ENCODE measurements around the gene GZMB. TPM values are rescaled to one million over a fixed set of nuclear protein-coding genes. Genes with fewer than 3 reads are reported as not detected.
"Not testable (repeated sequence)": the region's sequence is repeated elsewhere in the genome, so short reads cannot be mapped to it uniquely, and the experiment has no call there.

GZMB gene
- total RNA-seq, 1 donor from 2014 or later, result 0.40 TPM

- DNase-seq (no peak), ATAC-seq (no peak)
- intact Hi-C loops (cut with micrococcal nuclease), result no loop called here
Observed at GRCh38 chr14:24632761-24633160, 1.2 kb downstream of the GZMB start.

DNA sequence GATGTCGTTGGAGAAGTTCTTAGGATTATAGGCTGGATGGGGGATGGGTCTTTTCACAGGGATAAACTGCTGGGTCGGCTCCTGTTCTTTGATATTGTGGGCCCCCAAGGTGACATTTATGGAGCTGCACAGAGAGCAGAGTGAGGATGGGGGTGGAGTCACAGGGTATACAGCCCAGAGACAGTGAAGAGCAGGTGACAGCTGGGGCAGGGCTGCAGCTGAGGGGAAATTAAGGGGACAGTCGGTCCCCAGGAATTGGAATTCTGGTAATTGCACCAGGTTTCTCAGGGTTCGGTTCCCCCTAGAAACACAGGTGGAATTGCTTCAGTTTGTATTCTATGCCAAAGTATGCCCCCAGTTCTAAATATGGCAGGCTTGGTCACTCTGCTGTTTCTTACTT is 1.7 kb downstream of the GZMB start:
- DNase-seq (no peak), ATAC-seq (no peak)
- intact Hi-C loops (cut with micrococcal nuclease), result no loop called here

DNA sequence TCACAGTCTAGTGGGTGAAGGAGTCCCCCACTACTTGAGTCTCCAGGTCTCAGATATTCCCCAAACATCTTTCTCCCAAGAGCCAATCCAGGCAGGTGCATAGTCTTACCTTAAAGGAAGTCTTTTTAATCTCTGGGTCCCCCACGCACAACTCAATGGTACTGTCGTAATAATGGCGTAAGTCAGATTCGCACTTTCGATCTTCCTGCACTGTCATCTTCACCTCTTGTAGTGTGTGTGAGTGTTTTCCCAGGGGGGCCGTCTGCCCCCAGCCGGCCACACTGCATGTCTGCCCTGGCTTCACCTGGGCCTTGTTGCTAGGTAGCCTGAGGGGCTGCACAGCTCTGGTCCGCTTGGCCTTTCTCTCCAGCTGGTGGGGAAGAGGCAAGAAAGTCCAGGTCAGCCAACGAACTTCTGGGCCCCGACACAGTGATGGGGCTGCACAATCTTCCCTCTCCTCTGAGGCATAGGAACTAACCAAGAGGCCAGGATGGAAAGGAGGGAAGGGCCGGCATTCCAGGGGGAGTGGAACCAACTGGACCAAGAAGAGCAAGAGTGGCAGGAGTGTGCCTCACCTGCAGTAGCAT is 2.1 kb downstream of the GZMB start:
- DNase-seq (no peak), ATAC-seq (no peak)
- intact Hi-C loops (cut with micrococcal nuclease), result no loop called here

DNA sequence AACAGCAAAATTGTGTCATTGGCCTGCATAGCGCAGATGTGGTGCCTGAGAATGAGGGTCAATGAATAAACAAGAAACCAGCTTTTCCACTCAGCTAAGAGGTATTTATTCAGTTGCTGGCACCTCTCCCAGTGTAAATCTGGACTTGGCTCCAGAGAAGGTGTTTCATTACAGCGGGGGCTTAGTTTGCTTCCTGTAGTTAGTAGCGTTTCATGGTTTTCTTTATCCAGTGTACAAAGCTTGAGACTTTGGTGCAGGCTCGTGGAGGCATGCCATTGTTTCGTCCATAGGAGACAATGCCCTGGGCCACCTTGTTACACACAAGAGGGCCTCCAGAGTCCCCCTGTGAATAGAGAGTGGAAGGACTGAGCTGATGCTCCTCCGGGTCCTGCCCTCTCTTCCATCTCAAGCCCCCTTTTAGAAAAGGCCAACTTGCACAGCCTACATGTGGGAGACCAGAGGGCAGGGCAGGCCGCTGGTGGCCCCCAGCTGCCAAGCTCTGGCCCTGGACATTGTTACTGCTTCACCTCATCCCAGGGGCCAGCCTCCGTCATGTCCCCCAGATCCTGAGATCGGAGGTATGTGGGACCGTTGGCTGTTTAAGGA is 3.0 kb downstream of the GZMB start:
- ATAC-seq, result no peak

DNA sequence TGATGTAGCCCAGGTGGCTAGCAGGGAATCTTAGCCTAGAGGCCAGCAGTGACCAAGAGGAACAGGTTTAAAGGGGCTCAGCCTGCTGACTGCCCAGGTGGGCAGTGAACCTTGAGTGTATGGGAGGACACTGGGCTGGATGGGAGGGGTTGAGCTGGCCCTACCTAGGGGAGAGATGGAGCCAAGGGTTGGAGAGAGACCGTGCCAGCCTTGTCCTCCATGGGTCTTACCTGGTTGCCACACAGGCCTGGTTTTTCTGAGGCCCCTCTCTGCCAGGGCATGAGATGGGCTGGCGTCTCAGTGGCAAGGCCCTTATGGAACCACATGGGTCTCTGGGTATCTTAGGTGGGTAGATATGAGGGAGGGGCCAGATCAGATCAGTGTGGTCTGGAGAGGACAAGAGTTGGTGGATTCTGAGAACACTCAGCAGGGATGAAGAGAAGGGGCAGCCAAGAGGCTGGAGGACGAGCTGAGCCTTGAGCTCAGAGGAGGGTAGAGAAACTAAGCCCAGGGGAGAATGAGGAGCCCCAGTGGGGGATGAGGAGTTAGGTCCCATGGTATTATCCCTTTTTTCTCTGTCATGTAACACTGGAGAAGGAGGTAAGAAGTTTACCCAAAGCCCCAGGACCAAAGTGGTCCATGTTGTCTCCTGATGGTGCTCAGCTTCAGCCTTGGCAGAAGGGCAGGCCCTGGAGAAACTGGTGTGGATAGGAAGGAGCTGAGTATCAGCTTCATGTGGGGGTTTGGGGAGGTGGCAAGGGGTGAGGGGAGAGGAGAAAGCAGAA is 3.7 kb downstream of the GZMB start:
- intact Hi-C loops (cut with micrococcal nuclease), result no loop called here
- no peak for DNase-seq
- no peak for ATAC-seq

More for the DNA sequence above, 3.0 kb downstream of the GZMB start:
- intact Hi-C loops (cut with micrococcal nuclease), result no loop called here
- no peak for DNase-seq

DNA sequence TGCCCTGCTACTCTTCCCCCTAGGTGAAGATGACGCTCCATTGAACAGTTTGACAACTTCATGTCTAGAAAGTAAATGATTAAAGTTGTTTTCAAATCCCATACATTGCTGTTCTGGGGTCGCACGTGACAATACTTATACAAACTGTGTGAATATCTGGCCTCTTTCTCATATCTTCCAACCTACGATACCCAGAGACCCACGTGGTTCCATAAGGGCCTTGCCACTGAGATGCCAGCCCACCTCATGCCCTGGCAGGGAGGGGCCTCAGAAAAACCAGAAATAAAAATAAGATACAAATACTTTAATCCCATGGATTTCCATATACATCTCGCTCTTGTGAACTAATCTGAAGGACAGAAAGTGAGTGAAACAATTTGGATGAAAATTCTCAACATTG is 4.5 kb downstream of the GZMB start:
- DNase-seq (no peak), ATAC-seq (no peak)
- intact Hi-C loops (cut with micrococcal nuclease), result no loop called here

GRCh38 chr14:24613747-24614146 is 20.2 kb downstream of the GZMB start:
- ATAC-seq, result no peak
- intact Hi-C loops (cut with micrococcal nuclease), result no loop called here
- DNase-seq, result no peak

GRCh38 chr14:24613241-24613640 is 20.7 kb downstream of the GZMB start:
- DNase-seq (no peak), ATAC-seq (no peak)
- intact Hi-C loops (cut with micrococcal nuclease), result no loop called here

DNA sequence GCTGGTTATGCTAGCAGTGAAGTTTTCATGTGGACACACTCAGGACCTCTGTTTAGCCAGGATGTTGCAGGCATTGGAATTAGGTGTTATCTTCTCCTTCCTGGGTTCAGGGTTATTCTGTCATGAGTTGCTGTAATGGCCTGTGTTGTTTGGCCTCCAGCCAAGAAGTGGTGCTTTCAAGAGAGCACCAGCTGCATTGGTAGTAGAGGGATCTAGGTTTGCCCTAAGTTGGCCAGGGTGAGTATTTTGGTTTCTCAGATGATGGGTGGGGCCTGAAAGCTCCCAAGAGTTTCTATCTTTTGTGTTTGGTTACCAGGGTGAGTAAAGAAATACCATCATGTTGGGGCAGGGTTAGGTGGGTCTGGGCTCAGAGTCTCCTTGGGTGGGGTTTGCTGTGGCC is 21.8 kb downstream of the GZMB start:
- ATAC-seq (no peak), DNase-seq (no peak)
- intact Hi-C loops (cut with micrococcal nuclease), result no loop called here

GRCh38 chr14:24609655-24610344 is 24.2 kb downstream of the GZMB start, which contains the start of gene GZMH:
GZMH (minus strand) TSS chr14:24609685; CDS start chr14:24609613, 72 bp downstream.
- intact Hi-C loops (cut with micrococcal nuclease), result no loop called here
- DNase-seq (no peak), ATAC-seq (no peak)

DNA sequence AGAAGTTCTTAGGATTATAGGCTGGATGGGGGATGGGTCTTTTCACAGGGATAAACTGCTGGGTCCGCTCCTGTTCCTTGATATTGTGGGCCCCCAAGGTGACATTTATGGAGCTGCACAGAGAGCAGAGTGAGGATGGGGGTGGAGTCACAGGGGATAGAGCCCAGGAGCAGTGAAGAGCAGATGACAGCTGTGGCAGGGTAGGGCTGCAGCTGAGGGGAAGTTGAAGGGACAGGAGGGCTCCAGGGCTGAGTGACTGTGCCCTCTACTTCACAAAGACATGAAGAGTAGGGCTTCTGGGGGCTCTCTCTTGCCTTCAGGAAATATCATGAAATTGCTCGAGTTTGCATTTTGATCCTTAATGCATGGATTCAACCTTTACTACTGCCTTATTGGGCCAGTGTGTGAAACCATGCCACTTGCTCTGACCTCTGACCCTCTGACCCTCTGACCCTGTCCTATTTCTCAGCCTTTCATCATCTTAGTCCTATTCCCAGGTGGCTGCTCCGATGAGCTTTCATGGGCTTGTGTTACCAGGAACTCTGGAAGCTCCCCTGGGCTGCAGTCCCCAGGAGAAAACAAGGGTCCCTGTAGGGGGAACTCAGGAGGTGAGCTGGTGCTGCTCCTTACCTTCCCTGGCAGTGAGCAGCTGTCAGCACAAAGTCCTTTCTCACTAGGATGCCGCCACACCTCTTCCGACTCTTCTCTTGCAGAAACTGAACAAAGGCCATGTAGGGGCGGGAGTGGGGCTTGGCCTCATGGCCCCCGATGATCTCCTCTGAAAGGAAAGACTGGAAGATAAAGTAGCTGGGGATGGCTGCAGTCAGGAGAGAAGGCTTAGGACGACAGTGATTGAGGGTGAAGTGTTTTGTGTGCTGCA is 26.1 kb downstream of the GZMB start:
- ATAC-seq, result no peak
- DNase-seq, result no peak
- intact Hi-C loops (cut with micrococcal nuclease), result no loop called here

GRCh38 chr14:24607081-24607480 is 26.9 kb downstream of the GZMB start:
- DNase-seq (no peak), ATAC-seq (no peak)
- intact Hi-C loops (cut with micrococcal nuclease), result no loop called here

DNA sequence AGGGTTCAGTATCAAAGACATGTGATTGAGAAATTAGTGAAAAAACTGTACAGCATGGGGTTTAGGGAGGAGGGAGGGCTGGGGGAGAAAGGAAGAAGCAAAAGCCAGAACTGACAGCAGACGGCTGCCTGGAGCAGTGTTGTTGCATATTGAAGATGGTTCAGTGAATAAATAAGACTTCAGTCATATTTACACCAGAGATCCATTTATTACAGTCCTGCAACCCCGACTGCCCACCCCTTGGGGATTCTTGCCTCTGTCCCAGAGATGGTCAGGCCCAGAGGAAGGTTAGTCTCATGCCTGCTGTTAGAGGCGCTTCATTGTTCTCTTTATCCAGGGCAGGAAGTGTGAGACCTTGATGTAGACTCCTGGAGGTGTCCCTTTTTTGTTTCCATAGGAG is 27.7 kb downstream of the GZMB start:
- no peak for DNase-seq
- intact Hi-C loops (cut with micrococcal nuclease), result no loop called here
- no peak for ATAC-seq

GRCh38 chr14:24605435-24606190 is 28.4 kb downstream of the GZMB start:
- ATAC-seq (no peak), DNase-seq (no peak)
- intact Hi-C loops (cut with micrococcal nuclease), result no loop called here

DNA sequence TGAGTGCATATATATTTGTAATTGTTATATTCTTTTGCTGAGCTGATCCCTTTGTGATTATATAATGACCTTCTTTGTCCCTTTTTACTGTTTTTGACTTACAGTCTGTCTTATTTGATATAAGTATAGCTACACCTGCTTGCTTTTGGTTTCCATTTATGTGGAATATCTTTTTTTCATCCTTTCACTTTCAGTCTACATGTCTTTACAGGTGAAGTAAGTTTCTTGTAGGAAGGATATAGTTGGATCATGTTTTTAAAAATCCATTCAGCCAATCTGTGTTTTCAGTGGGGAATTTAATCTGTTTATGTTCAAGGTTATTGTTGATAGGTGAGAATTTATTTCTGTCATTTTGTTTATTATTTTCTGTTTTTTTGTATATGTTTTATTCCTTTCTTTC is 36.6 kb downstream of the GZMB start:
- intact Hi-C loops (cut with micrococcal nuclease), result no loop called here
- ATAC-seq (no peak), DNase-seq (no peak)

DNA sequence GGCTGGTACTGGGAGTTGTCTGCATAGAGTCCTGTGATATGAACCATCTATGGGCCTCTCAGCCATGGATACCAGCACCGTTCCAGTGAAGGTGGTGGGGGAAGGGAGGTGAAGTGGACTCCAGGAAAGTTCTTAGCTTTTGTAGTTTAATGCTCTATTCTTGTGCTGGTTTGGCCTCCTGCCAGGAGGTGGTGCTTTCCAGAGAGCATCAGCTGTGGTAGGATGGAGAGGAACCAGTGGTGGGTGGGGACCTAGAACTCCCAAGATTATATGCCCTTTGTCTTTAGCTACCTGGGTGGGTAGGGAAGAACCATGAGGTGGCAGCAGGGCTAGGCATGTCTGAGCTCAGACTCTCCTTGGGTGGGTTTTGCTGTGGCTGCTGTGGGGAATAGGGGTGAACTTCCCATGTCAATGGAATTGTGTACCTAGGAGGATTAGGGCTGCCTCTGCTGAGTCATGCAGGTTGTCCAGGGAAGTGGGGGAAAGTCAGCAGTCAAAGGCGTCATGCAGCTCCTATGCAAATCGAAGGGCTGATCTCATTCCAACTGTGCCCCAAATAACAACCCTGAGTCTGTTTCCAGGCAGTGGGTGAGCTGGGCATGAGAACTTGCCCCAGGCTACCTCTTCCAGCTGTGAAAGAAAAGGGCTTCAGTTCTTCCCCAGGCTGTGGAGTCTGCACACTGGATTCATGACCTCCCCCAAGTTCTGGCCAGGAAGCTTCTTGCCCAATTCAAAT is 38.7 kb downstream of the GZMB start:
- no peak for ATAC-seq
- intact Hi-C loops (cut with micrococcal nuclease), result no loop called here

GRCh38 chr14:24591004-24591403 is 43.0 kb downstream of the GZMB start:
- ATAC-seq; intact Hi-C loops (cut with micrococcal nuclease): not testable (repeated sequence)

More for the DNA sequence above, 38.7 kb downstream of the GZMB start:
- DNase-seq, result no peak

DNA sequence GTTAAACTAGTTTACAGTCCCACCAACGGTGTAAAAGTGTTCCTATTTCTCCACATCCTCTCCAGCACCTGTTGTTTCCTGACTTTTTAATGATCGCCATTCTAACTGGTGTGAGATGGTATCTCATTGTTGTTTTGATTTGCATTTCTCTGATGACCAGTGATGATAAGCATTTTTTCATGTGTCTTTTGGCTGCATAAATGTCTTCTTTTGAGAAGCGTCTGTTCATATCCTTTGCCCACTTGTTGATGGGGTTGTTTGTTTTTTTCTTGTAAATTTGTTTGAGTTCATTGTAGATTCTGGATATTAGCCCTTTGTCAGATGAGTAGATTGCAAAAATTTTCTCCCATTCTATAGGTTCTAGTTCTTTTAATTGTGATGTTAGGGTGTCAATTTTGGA is 49.6 kb downstream of the GZMB start:
- DNase-seq; ATAC-seq; intact Hi-C loops (cut with micrococcal nuclease): not testable (repeated sequence)

More at GRCh38 chr14:24591004-24591403, 43.0 kb downstream of the GZMB start:
- not testable (repeated sequence) for DNase-seq
